ENCODE measurements around the gene TAS2R5. TPM values are rescaled to one million over a fixed set of nuclear protein-coding genes. Genes with fewer than 3 reads are reported as not detected.
"Not testable (repeated sequence)": the region's sequence is repeated elsewhere in the genome, so short reads cannot be mapped to it uniquely, and the experiment has no call there.

Gene TAS2R5
- total RNA-seq, 2 donors from 2014 or later = 0.90 to 1.1 TPM

DNA sequence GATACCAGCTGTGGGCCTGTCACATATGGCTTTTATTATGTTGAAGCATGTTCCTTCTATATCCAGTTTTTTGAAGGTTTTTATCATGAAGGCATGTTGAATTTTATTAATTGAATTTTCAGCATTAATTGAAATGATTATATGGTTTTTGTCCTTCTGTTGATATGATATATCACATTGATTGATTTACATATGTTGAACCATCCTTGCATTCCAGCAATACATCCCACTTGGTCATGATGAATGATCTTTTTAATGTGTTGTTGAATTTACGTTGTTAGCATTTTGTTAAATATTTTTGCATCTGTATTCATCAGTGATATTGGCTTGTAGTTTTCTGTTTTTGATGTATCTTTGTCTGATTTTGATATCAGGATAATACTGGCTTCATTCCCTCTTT is 30.1 kb downstream of the TAS2R5 start:
- H3K4me1 Mint-ChIP-seq = no peaks in the 10 kb centered on the region
- no peak for ATAC-seq
- H3K27me3 Mint-ChIP-seq = no peaks in the 10 kb centered on the region
- H3K27ac Mint-ChIP-seq = no peak overlapping the region
- no peak overlapping the region for H3K4me3 Mint-ChIP-seq
- peaks cover 6% of the 10 kb centered on the region for H3K9me3 ChIP-seq (ENCODE audit: control insufficient read depth, low read length, poor library complexity, severe bottlenecking)
- H3K36me3 Mint-ChIP-seq (ENCODE audit: low read depth) = peaks cover 4% of the 10 kb centered on the region
- no peak for DNase-seq

DNA sequence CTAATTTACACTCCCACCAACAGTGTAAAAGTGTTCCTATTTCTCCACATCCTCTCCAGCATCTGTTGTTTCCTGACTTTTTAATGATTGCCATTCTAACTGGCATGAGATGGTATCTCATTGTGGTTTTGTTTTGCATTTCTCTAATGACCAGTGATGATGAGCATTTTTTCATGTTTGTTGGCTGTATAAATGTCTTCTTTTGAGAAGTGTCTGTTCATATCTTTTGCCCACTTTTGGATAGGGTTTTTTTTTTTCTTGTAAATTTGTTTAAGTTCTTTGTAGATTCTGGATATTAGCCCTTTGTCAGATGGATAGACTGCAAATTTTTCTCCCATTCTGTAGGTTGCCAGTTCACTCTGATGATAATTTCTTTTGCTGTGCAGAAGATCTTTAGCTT is 32.4 kb downstream of the TAS2R5 start:
- not testable (repeated sequence) for H3K9me3 ChIP-seq (ENCODE audit: control insufficient read depth, low read length, poor library complexity, severe bottlenecking); ATAC-seq; H3K27me3 Mint-ChIP-seq; H3K27ac Mint-ChIP-seq; H3K4me3 Mint-ChIP-seq; H3K36me3 Mint-ChIP-seq (ENCODE audit: low read depth); H3K4me1 Mint-ChIP-seq; DNase-seq

DNA sequence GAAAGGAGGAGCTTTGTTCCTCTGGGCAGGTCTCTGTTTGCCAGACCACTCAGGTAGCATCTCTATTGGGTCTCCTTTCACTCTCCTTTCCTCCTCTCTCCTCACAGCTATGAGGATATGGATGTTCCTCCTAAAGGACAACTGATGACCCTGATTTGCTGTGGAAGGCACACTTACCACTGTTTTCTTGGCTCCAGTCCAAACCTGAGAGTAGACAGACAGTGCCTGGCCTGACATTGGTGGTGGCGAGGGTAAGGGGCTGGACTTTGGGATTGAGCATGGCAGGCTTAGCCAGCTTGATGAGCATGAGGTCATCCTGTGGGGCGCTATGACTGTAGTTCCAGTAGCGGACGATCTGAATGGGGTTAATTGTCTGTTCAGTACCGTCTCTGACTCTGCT is 47.7 kb downstream of the TAS2R5 start:
- Mint-ChIP-seq H3K27ac (no peak overlapping the region), H3K36me3 (ENCODE audit: low read depth) (peaks cover 2% of the 10 kb centered on the region), H3K4me1 (no peaks in the 10 kb centered on the region), H3K27me3 (no peaks in the 10 kb centered on the region), H3K4me3 (no peak overlapping the region)
- no peak for DNase-seq
- no peaks in the 10 kb centered on the region for H3K9me3 ChIP-seq (ENCODE audit: control insufficient read depth, low read length, poor library complexity, severe bottlenecking)
- no peak for ATAC-seq

DNA sequence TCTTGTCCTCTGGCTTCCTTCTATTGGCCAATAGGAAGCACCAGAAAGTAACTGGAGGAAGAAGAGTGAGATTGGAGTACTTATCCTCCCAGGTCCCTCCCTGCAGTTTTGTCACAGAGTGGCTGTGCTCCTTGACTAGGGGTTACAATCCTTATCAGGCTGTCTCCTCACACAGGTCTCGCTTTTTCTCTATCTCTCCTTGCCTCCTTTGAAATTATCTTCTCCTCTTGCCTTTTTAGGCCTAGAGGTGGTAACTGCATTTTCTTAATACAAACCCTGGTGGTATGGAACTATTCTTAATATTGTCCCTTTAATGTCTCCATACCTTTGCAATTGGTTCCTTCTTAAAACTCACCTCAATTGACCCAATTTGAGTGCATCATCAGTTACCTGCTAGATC is 48.6 kb downstream of the TAS2R5 start:
- Mint-ChIP-seq H3K27ac (no peak overlapping the region), H3K4me1 (no peaks in the 10 kb centered on the region), H3K4me3 (no peak overlapping the region), H3K27me3 (no peaks in the 10 kb centered on the region), H3K36me3 (ENCODE audit: low read depth) (peaks cover 2% of the 10 kb centered on the region)
- no peaks in the 10 kb centered on the region for H3K9me3 ChIP-seq (ENCODE audit: control insufficient read depth, low read length, poor library complexity, severe bottlenecking)
- ATAC-seq = no peak
- DNase-seq = no peak

DNA sequence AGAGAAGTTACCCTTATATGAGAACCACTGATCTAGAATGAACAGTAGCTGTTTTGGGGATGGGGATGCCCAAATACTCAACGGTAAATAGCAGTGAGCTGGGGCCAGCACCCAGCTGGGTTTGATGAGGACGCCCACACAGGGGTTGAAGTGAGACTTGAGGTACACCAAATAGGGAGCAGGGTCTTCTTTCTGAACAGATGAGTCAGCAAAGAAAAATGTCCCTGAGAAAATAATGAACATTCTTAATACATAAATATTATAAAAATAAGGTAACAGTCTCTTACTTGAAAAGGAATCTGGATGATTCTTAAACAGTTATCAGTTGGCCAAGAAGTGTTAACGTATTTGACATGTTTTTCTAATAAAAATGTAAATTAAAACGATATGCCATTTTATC is 49.2 kb downstream of the TAS2R5 start:
- DNase-seq = no peak
- Mint-ChIP-seq H3K27ac (no peak overlapping the region), H3K4me1 (no peaks in the 10 kb centered on the region), H3K36me3 (ENCODE audit: low read depth) (peaks cover 2% of the 10 kb centered on the region), H3K27me3 (no peaks in the 10 kb centered on the region), H3K4me3 (no peak overlapping the region)
- no peak for ATAC-seq
- H3K9me3 ChIP-seq (ENCODE audit: control insufficient read depth, low read length, poor library complexity, severe bottlenecking) = no peaks in the 10 kb centered on the region

DNA sequence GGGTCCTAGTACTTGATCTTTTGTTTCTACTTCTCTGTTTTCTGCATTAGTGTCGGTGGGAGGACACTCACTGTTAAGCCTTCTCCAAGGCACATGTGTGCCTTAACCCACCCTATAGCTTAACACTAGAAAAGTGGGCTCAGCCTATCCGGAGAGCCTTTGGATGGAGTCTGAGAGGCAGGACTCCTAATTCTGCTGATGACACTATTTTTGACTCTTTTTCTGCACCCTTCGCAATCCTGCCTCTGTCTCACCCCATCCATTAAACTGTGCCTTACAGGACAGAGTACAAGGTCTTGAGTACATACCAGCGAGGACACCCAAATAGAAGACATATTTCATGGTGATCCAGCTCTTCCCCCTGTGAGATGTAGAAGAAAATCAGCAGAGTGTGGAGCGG is 50.7 kb downstream of the TAS2R5 start:
- Mint-ChIP-seq H3K27me3 (no peaks in the 10 kb centered on the region), H3K36me3 (ENCODE audit: low read depth) (no peaks in the 10 kb centered on the region), H3K4me1 (no peaks in the 10 kb centered on the region), H3K27ac (no peak overlapping the region), H3K4me3 (no peak overlapping the region)
- no peaks in the 10 kb centered on the region for H3K9me3 ChIP-seq (ENCODE audit: control insufficient read depth, low read length, poor library complexity, severe bottlenecking)
- no peak for ATAC-seq
- DNase-seq = no peak

Other genes with a start within 250 kb of the TAS2R5 start
- 10 to 100 TPM; 25.9 to 27.4 TPM for gene AGK, start 238.8 kb upstream of the TAS2R5 start, total RNA-seq
- 10 to 100 TPM; 34.1 to 37.6 TPM for gene DENND11, start 88.1 kb upstream of the TAS2R5 start, total RNA-seq
- not detected for gene WEE2, start 81.9 kb upstream of the TAS2R5 start, total RNA-seq
- 10 to 100 TPM; 81.3 to 91.3 TPM for gene SSBP1, start 51.9 kb upstream of the TAS2R5 start, total RNA-seq
- gene TAS2R3, start 26.1 kb upstream of the TAS2R5 start, total RNA-seq = under 1 TPM; 0.42 to 0.87 TPM
- gene TAS2R4, start 13.5 kb upstream of the TAS2R5 start, total RNA-seq = under 1 TPM; 0.37 to 0.50 TPM
- not detected for gene PRSS37, start 51.3 kb downstream of the TAS2R5 start, total RNA-seq
- not detected for gene OR9A4, start 126.2 kb downstream of the TAS2R5 start, total RNA-seq
- gene CLEC5A, start 156.8 kb downstream of the TAS2R5 start, total RNA-seq = under 1 TPM in 1 of 2 donors, not detected in 1; 0.27 TPM
- gene TAS2R38, start 183.6 kb downstream of the TAS2R5 start, total RNA-seq = not detected
- under 1 TPM; 0.07 to 0.08 TPM for gene MGAM, start 205.7 kb downstream of the TAS2R5 start, total RNA-seq

All from T-helper 17 cell (primary cell).